ENCODE measurements around the gene PKMYT1.

The PKMYT1 gene

GRCh38 chr16:3026609-3027488 lies 46.6 kb upstream of the PKMYT1 start:
- ChIA-PET POLR2A (interaction anchor here (1.2 to 2.0 kb wide), 2 partner anchors 8 to 19 kb away, joined by 5 to 17 read pairs; partner anchors contain the start of gene CLDN6), CTCF (interaction anchor here (0.6 to 1.9 kb wide), 6 partner anchors 9 to 81 kb away, joined by 3 to 20 read pairs (median 4); partner anchors contain the start of gene CLDN6)
- DNase-seq (ENCODE audit: extremely low spot score) = no peak
- TF ChIP-seq SUZ12 (IDR thresholded peaks at IDR 0.05) = no peak
- TF ChIP-seq SP1 (IDR thresholded peaks at IDR 0.05) = no peak
- no peak for TF ChIP-seq FOXK2 (IDR thresholded peaks at IDR 0.05)
- no peak for TF ChIP-seq LEF1 (IDR thresholded peaks at IDR 0.05; ENCODE audit: borderline replicate concordance)
- TF ChIP-seq FOXA1 (IDR thresholded peaks at IDR 0.05) = no peak
- no peak for TF ChIP-seq ZNF384 (IDR thresholded peaks at IDR 0.05)
- no peak for TF ChIP-seq HDGF (IDR thresholded peaks at IDR 0.05; ENCODE audit: borderline replicate concordance)
- no peak for TF ChIP-seq ARNT (IDR thresholded peaks at IDR 0.05)
- no peak for TF ChIP-seq CTBP1 (IDR thresholded peaks at IDR 0.05; ENCODE audit: borderline replicate concordance)

- DNase-seq (ENCODE audit: extremely low spot score) = no peak
- CTCF ChIA-PET = interaction anchor here (0.6 kb wide), 2 partner anchors 36 to 104 kb away, joined by 3 read pairs; no protein-coding TSS in a partner anchor
- POLR2A ChIA-PET = no interaction called here
- TF ChIP-seq HDGF (IDR thresholded peaks at IDR 0.05; ENCODE audit: borderline replicate concordance) = no peak
- no peak for TF ChIP-seq ARNT (IDR thresholded peaks at IDR 0.05)
These were observed 45.7 kb upstream of the PKMYT1 start for GRCh38 chr16:3026003-3026378.

GRCh38 chr16:3025032-3026002 lies 45.1 kb upstream of the PKMYT1 start:
- CTCF ChIA-PET = interaction anchor here (0.6 kb wide), 1 partner anchor 104 kb away, joined by 3 read pairs; no protein-coding TSS in a partner anchor
- POLR2A ChIA-PET = interaction anchor here (0.6 kb wide), 1 partner anchor 59 kb away, joined by 3 read pairs; no protein-coding TSS in a partner anchor
- no peak for DNase-seq (ENCODE audit: extremely low spot score)

GRCh38 chr16:3023669-3024478 lies 43.6 kb upstream of the PKMYT1 start, which contains the start of the genes HCFC1R1 and THOC6:
Gene HCFC1R1 (minus strand): TSS chr16:3023942. CDS start chr16:3023941, 1 bp downstream.
Gene THOC6 (plus strand): TSS chr16:3024035. CDS start chr16:3024327, 292 bp downstream.
- ChIA-PET POLR2A (interaction anchor here (1.0 to 7.2 kb wide), 7 partner anchors 7 to 60 kb away, joined by 3 to 60 read pairs (median 5); partner anchors contain the start of genes CLDN9, KREMEN2 and MMP25), CTCF (interaction anchor here (0.5 to 4.5 kb wide), 3 partner anchors 8 to 43 kb away, joined by 3 to 38 read pairs (median 3); no protein-coding TSS in a partner anchor)
- peak; percentile 85 for DNase-seq (ENCODE audit: extremely low spot score)
- TF ChIP-seq HDGF (IDR thresholded peaks at IDR 0.05; ENCODE audit: borderline replicate concordance) (no peak), ELF4 (IDR thresholded peaks at IDR 0.05) (peak; percentile 84), L3MBTL2 (conservative IDR thresholded peaks at IDR 0.05) (peak; percentile 90)

More at GRCh38 chr16:3025032-3026002, 45.1 kb upstream of the PKMYT1 start:
- no peak for TF ChIP-seq BHLHE40 (IDR thresholded peaks at IDR 0.05; ENCODE audit: borderline replicate concordance)
- no peak for TF ChIP-seq NFRKB (IDR thresholded peaks at IDR 0.05)
- no peak for TF ChIP-seq SP1 (IDR thresholded peaks at IDR 0.05)
- no peak for TF ChIP-seq FOXM1 (IDR thresholded peaks at IDR 0.05; ENCODE audit: borderline replicate concordance)
- TF ChIP-seq LEF1 (IDR thresholded peaks at IDR 0.05; ENCODE audit: borderline replicate concordance) = no peak
- no peak for TF ChIP-seq HDGF (IDR thresholded peaks at IDR 0.05; ENCODE audit: borderline replicate concordance)
- TF ChIP-seq PKNOX1 (IDR thresholded peaks at IDR 0.05) = no peak
- TF ChIP-seq ZNF384 (IDR thresholded peaks at IDR 0.05) = no peak
- no peak for TF ChIP-seq TARDBP (IDR thresholded peaks at IDR 0.05)
- TF ChIP-seq FOXK2 (IDR thresholded peaks at IDR 0.05) = no peak
- no peak for TF ChIP-seq CTBP1 (IDR thresholded peaks at IDR 0.05; ENCODE audit: borderline replicate concordance)
- no peak for TF ChIP-seq ARNT (IDR thresholded peaks at IDR 0.05)

GRCh38 chr16:3023415-3023668 lies 43.1 kb upstream of the PKMYT1 start:
- CTCF ChIA-PET = interaction anchor here (1.4 to 4.5 kb wide), 2 partner anchors 8 to 19 kb away, joined by 3 to 38 read pairs; no protein-coding TSS in a partner anchor
- DNase-seq (ENCODE audit: extremely low spot score) = no peak
- POLR2A ChIA-PET = interaction anchor here (1.1 to 7.2 kb wide), 7 partner anchors 8 to 109 kb away, joined by 3 to 60 read pairs (median 5); partner anchors contain the start of genes CLDN9, KREMEN2 and MMP25
- TF ChIP-seq PKNOX1 (IDR thresholded peaks at IDR 0.05) (no peak), CTBP1 (IDR thresholded peaks at IDR 0.05; ENCODE audit: borderline replicate concordance) (no peak), FOXK2 (IDR thresholded peaks at IDR 0.05) (no peak), FOXM1 (IDR thresholded peaks at IDR 0.05; ENCODE audit: borderline replicate concordance) (no peak), HDGF (IDR thresholded peaks at IDR 0.05; ENCODE audit: borderline replicate concordance) (no peak), FOXA1 (IDR thresholded peaks at IDR 0.05) (no peak), L3MBTL2 (conservative IDR thresholded peaks at IDR 0.05) (no peak)

Data from HEK293T (cell line).